ENCODE results near the gene SPSB1.

Gene SPSB1

GRCh38 chr1:9319789-9320519 is 27.3 kb downstream of the SPSB1 start:
- no peak for DNase-seq (ENCODE audit: low spot score)

- DNase-seq (ENCODE audit: low spot score) = no peak
Measured at GRCh38 chr1:9320520-9321479, 28.1 kb downstream of the SPSB1 start.

- no peak for DNase-seq (ENCODE audit: low spot score)
Measured at GRCh38 chr1:9321480-9321849, 28.8 kb downstream of the SPSB1 start.

- no peak for DNase-seq (ENCODE audit: low spot score)
Measured at GRCh38 chr1:9321986-9322660, 29.4 kb downstream of the SPSB1 start.

DNA sequence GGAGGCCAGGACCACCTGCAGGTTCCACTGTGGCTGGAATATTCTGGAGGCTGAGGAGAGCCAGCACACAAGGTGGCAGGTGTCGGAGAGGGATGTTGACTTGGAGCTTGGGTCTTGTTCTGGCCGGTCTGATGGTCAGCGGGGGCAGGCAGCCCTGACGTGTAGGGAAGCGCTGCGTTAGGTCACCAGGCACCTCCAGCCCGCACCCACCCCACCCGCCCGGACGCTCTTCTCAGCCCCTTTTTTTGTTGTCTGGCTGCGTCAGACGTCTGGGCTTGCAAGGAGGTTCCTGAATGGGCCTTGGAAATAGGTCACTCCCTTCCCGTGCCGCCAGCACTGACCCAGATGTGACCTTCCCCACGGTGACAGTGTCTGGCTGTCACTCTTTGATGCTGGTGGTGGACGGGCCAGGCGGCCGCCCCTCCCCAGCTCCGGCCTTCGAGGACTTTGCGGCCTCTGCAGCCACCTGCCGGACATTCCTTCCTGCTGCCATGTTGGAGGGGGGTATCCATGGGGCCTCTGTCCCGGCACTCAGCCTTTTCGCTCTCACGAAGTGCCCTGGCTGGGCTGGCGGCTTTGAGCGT is 30.1 kb downstream of the SPSB1 start:
- DNase-seq (ENCODE audit: low spot score) = no peak

GRCh38 chr1:9324246-9325096 is 31.8 kb downstream of the SPSB1 start:
- no peak for DNase-seq (ENCODE audit: low spot score)

DNA sequence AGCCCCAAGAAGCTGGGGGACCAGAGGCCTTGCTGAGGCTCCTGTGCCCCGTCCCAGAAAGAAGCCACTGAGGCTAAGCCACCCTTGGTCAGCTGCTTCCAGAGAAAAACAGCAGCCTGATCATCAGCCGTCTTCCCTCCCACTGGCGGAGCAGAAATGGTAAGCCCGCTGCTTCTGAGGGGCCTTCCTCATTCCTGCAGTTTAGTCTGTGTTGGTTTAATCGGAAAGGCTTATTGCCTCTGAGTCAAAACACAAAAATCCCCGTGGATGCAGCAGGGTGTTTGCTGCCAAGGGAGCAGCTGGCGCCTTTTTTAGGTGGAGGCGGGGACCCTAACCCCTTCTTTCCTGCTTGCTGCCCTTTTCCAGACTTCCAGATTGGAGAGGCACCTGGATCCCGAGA is 33.9 kb downstream of the SPSB1 start:
- DNase-seq (ENCODE audit: low spot score) = no peak

- DNase-seq (ENCODE audit: low spot score) = no peak
Measured at GRCh38 chr1:9328201-9328600, 35.5 kb downstream of the SPSB1 start.

- DNase-seq (ENCODE audit: low spot score) = no peak
Measured at GRCh38 chr1:9328715-9329114, 36.0 kb downstream of the SPSB1 start.

GRCh38 chr1:9331016-9331415 is 38.3 kb downstream of the SPSB1 start:
- no peak for DNase-seq (ENCODE audit: low spot score)

DNA sequence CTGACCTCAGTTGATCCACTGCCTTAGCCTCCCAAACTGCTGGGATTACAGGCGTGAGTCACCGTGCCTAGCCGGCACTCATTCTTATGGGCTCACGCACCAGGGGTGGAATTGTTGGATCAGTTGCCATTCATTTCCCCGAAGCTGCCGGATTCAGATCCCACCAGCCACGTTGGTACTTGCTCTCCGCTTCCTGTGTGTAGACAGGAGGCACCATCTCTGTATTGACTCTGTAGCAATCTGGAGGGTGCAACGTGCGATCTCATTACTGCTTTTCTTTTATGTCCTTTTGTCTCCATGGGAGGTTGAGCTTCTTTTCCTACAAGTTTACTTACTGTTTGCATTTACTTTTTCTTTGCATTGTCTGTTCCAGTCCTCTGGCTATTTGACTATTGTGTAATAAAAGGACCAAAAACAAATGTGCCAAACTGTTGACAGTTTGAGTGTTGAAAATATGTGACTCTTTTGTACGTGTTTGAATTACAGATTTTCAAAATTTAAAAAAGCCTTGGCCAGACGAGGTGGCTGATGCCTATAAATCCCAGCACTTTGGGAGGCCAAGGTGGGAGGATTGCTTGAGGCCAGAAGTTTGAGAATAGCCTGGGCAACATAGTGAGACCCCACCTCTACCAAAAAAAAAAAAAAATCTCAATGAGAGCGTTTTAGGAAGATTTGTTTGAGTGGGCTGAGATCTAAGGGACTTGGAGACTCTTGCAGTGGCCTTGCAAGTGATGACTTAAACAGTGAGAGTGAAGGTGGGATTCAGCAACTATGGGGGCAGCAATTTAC is 39.1 kb downstream of the SPSB1 start:
- DNase-seq (ENCODE audit: low spot score) = no peak

- DNase-seq (ENCODE audit: low spot score) = no peak
Measured at GRCh38 chr1:9332513-9333143, 39.9 kb downstream of the SPSB1 start.

GRCh38 chr1:9338397-9339246 is 45.9 kb downstream of the SPSB1 start:
- no peak for DNase-seq (ENCODE audit: low spot score)

DNA sequence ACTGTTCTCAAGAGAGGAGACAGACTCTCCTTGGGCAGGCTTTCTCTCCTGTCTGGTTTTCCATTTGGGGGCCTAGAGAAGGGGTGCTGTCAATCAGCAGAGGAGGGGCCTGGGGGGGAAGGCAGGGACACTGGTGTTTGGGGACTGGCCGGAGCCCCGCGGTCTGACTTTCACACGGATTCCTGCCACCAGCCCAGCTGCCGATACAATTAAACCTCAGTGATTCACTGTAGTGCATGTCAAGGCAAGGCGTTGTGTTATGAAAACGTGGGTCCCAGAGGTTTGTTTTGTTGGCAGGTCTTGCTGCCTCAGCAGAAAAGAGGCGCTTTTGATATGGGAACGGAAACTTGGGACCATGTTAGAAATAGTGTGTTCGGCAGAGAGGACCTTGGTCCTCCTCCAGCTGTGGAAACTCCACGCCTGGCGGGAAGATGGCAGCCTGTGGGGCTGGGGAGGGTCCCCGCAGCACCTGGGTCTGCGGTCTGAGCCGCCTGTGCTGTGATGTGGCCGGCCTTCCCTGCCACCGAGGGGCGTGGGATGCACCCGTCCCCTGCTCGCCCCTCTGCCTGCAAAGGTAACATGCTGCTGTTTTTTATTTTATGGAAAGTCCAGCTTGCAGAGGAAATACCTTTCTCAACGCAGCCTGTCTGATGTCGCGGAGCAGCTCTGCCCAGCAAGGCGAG is 47.6 kb downstream of the SPSB1 start:
- no peak for DNase-seq (ENCODE audit: low spot score)

DNA sequence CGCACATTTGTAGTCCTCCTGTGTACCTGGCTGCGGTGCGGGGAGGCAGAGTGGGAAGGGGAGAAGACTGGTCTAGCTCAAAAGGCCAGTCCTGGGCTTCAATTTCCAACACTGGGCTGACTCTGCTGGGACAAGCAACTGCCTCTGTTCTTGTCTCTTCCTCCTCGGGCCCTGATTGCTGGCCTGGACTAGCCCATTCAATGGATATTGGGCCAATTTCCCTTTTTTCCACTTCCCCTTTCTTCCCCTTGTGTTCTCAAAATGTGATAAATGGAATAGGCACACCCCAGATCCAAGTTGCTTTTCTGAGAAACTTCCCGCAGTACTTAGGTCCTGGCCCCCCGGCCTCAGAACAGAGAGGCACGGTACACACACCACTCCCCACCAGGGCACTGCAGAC is 48.2 kb downstream of the SPSB1 start:
- DNase-seq (ENCODE audit: low spot score) = no peak

DNA sequence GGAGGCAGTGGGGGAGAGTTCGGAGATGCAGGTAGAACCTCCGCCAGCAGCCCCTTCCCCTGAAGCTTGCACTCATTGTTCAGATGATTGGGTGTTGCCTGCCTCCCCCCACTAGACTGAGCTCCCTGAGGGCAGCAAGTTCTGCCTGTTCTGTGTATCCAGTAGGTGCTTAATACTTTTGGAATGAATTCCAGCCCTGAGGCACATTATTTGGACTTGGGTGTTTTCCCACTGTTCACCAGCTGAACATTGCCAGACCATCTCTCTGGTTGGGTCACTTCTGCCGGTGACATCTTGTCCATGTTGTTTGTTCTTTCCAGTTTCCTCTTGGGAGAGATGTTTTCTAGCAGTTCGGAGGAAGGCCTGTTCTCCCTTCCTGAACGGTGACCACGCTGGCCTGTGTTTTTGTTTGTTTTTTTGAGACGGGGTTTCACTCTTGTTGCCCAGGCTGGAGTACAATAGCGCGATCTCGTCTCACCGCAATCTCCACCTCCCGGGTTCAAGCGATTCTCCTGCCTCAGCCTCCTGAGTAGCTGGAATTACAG is 48.7 kb downstream of the SPSB1 start:
- no peak for DNase-seq (ENCODE audit: low spot score)

DNA sequence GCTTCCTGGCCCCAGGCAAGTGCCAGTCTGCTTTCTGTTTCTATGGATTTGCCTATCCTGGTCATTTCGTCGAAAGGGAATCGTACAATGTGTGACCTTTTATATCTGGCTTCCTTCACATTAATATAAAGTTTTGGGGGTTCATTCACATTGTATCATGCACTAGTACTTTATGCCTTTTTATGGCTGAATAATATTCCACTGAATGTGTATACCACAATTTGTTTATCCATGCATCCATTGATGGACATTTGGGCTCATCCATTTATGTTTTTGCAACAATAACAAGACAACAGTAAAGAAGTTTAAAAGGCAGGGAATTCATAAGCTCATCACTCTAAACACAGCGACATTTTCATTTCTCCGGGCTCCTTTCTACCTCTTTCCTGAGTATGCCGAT is 50.6 kb downstream of the SPSB1 start:
- DNase-seq (ENCODE audit: low spot score) = no peak
